HepG2 (cell line): Measurements from ENCODE around the gene LMBRD2. TPM values are rescaled to one million over a fixed set of nuclear protein-coding genes. Genes with fewer than 3 reads are reported as not detected.
A peak's percentile ranks its signal among the peaks of the same experiment; 100 is the strongest.

Experiments used
- BRCA1 ChIP-seq: sonication (generic); formaldehyde crosslinking; IDR thresholded peaks from 2 replicates; pipeline ENCODE4 v1.4.0; 2020; ENCODE audit warnings: missing genetic modification reagents
- BRF2 ChIP-seq: sonication (generic); formaldehyde crosslinking; IDR thresholded peaks from 2 replicates; pipeline ENCODE4 v1.8.1; 2022; ENCODE audit warnings: mild to moderate bottlenecking, missing genetic modification reagents
- CBFB ChIP-seq: sonication (generic); formaldehyde crosslinking; IDR thresholded peaks from 2 replicates; pipeline ENCODE4 v1.4.0; 2020; ENCODE audit warnings: missing genetic modification reagents
- CCAR2 ChIP-seq: fragments of 200-400 bp; formaldehyde crosslinking; optimal IDR thresholded peaks from 2 replicates; pipeline ENCODE3; 2018; ENCODE audit warnings: low read depth, mild to moderate bottlenecking, low read length, moderate library complexity
- CREM ChIP-seq, 2 experiments: sonication (generic) in 1 of 2; formaldehyde crosslinking in 1 of 2; IDR thresholded peaks; 2 replicates each; pipeline versions ENCODE4 v1.4.0 to v1.6.1; 2016 to 2020; ENCODE audit warnings: antibody characterized with exemption in 1 of 2, mild to moderate bottlenecking in 1 of 2, missing genetic modification reagents in 1 of 2
- ESRRA ChIP-seq: sonication (generic); formaldehyde crosslinking; IDR thresholded peaks from 2 replicates; pipeline ENCODE4 v1.5.1; 2020; ENCODE audit warnings: mild to moderate bottlenecking, low read depth, missing genetic modification reagents
- ETS1 ChIP-seq: sonication (generic); formaldehyde crosslinking; IDR thresholded peaks from 2 replicates; pipeline ENCODE4 v1.4.0; 2020; ENCODE audit warnings: missing genetic modification reagents
- GLI4 ChIP-seq: sonication (generic); formaldehyde crosslinking; IDR thresholded peaks from 2 replicates; pipeline ENCODE4 v1.5.1; 2020; ENCODE audit warnings: missing genetic modification reagents, mild to moderate bottlenecking, moderate library complexity, borderline replicate concordance
- MXD4 ChIP-seq: IDR thresholded peaks from 2 replicates; pipeline ENCODE4 v1.6.1; 2016; ENCODE audit warnings: mild to moderate bottlenecking, missing biosample characterization, missing genetic modification reagents
- SMYD3 ChIP-seq: sonication (generic); formaldehyde crosslinking; IDR thresholded peaks from 2 replicates; pipeline ENCODE4 v1.8.1; 2023; ENCODE audit warnings: mild to moderate bottlenecking, missing genetic modification reagents
- TSC22D2 ChIP-seq: sonication (generic); formaldehyde crosslinking; IDR thresholded peaks from 2 replicates; pipeline ENCODE4 v1.5.1; 2020; ENCODE audit warnings: missing genetic modification reagents, mild to moderate bottlenecking, borderline replicate concordance
- U2AF1 ChIP-seq: fragments of 200-400 bp; formaldehyde crosslinking; optimal IDR thresholded peaks from 2 replicates; pipeline ENCODE3; 2017; ENCODE audit warnings: mild to moderate bottlenecking, low read depth, low read length
- ZBTB38 ChIP-seq: sonication (generic); formaldehyde crosslinking; IDR thresholded peaks from 2 replicates; pipeline ENCODE4 v1.5.1; 2020; ENCODE audit warnings: mild to moderate bottlenecking, missing genetic modification reagents
- ZFP1 ChIP-seq: IDR thresholded peaks from 2 replicates; pipeline ENCODE4 v1.6.1; 2016
- ZFP36L1 ChIP-seq: sonication (generic); formaldehyde crosslinking; IDR thresholded peaks from 2 replicates; pipeline ENCODE4 v1.8.0; 2022; ENCODE audit warnings: mild to moderate bottlenecking, missing genetic modification reagents, moderate library complexity
- ZFYVE20 ChIP-seq: sonication (generic); formaldehyde crosslinking; IDR thresholded peaks from 2 replicates; pipeline ENCODE4 v1.8.0; 2023; ENCODE audit warnings: low read depth, mild to moderate bottlenecking, moderate library complexity, missing genetic modification reagents, borderline replicate concordance
- ZSCAN9 ChIP-seq: IDR thresholded peaks from 2 replicates; pipeline ENCODE4 v1.6.1; 2016; ENCODE audit warnings: borderline replicate concordance
- polyA plus RNA-seq, 8 experiments: library from polyadenylated mRNA; depleted of rRNA in 3 of 8; stranded (reverse) in 7 of 8; unstranded in 1 of 8; fragments of >200 nt; fragmentation: Illumina TruSeq in 4 of 8; extraction: Trizol in 4 of 8; gene quantifications; 2 replicates each; pipeline versions ENCODE4 v1.2.1 to v1.2.3, GENCODE V29; 2011 to 2016; ENCODE audit warnings: low read depth in 4 of 8, missing spikeins in 1 of 8, mixed read lengths in 1 of 8; ENCODE audit not compliant: insufficient read depth in 1 of 8
- total RNA-seq, 5 experiments: library from RNA; depleted of rRNA; stranded (reverse); fragments of >200 nt; fragmentation: Illumina TruSeq; extraction: Trizol; gene quantifications; 2 replicates each; pipeline ENCODE4 v1.2.3, GENCODE V29; 2016; ENCODE audit warnings: low read depth in 1 of 5
- TF ChIP-seq, protein P1 (sequence below): sonication (generic); formaldehyde crosslinking; IDR thresholded peaks from 2 replicates; pipeline ENCODE4 v1.4.0; 2020; ENCODE audit warnings: missing genetic modification reagents
- TF ChIP-seq, protein P2 (sequence below): sonication (generic); formaldehyde crosslinking; IDR thresholded peaks from 2 replicates; pipeline ENCODE4 v1.8.0; 2022; ENCODE audit warnings: mild to moderate bottlenecking, missing genetic modification reagents; ENCODE audit not compliant: insufficient replicate concordance

Gene LMBRD2
- total and polyA plus RNA-seq, 2 of the 13 experiments (the other 11 are each of a cell fraction or from before 2014, with no cell fraction given), result 2.0 to 4.7 TPM

- TF ChIP-seq, protein P1, sequence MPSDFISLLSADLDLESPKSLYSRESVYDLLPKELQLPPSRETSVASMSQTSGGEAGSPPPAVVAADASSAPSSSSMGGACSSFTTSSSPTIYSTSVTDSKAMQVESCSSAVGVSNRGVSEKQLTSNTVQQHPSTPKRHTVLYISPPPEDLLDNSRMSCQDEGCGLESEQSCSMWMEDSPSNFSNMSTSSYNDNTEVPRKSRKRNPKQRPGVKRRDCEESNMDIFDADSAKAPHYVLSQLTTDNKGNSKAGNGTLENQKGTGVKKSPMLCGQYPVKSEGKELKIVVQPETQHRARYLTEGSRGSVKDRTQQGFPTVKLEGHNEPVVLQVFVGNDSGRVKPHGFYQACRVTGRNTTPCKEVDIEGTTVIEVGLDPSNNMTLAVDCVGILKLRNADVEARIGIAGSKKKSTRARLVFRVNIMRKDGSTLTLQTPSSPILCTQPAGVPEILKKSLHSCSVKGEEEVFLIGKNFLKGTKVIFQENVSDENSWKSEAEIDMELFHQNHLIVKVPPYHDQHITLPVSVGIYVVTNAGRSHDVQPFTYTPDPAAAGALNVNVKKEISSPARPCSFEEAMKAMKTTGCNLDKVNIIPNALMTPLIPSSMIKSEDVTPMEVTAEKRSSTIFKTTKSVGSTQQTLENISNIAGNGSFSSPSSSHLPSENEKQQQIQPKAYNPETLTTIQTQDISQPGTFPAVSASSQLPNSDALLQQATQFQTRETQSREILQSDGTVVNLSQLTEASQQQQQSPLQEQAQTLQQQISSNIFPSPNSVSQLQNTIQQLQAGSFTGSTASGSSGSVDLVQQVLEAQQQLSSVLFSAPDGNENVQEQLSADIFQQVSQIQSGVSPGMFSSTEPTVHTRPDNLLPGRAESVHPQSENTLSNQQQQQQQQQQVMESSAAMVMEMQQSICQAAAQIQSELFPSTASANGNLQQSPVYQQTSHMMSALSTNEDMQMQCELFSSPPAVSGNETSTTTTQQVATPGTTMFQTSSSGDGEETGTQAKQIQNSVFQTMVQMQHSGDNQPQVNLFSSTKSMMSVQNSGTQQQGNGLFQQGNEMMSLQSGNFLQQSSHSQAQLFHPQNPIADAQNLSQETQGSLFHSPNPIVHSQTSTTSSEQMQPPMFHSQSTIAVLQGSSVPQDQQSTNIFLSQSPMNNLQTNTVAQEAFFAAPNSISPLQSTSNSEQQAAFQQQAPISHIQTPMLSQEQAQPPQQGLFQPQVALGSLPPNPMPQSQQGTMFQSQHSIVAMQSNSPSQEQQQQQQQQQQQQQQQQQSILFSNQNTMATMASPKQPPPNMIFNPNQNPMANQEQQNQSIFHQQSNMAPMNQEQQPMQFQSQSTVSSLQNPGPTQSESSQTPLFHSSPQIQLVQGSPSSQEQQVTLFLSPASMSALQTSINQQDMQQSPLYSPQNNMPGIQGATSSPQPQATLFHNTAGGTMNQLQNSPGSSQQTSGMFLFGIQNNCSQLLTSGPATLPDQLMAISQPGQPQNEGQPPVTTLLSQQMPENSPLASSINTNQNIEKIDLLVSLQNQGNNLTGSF (CRISPR knock-in tag), result no peak; the same call in 1 of the 2 replicates
- TF ChIP-seq ZBTB38 (CRISPR knock-in tag) (peak; percentile 74; the same call in 1 of the 2 replicates), CBFB (CRISPR knock-in tag) (peak; percentile 81), ETS1 (CRISPR knock-in tag) (no peak), ZSCAN9 (peak; percentile 63), MXD4 (CRISPR knock-in tag) (peak; percentile 55; the same call in 1 of the 2 replicates), ZFP1 (CRISPR knock-in tag) (0 out of 2 replicates have a peak, but pooled peaks have one; percentile 39), BRCA1 (CRISPR knock-in tag) (no peak), SMYD3 (CRISPR knock-in tag) (0 out of 2 replicates have a peak, but pooled peaks have one; percentile 48), GLI4 (CRISPR knock-in tag) (peak; percentile 81; the same call in 1 of the 2 replicates), TSC22D2 (CRISPR knock-in tag) (peak; percentile 52; the same call in 1 of the 2 replicates), CCAR2 (no peak), ZFYVE20 (no peak), U2AF1 (no peak), CREM (IDR thresholded peaks at IDR 0.05) (peak; percentile 88), CREM (CRISPR knock-in tag; IDR thresholded peaks at IDR 0.05) (no peak), BRF2 (CRISPR knock-in tag) (peak; percentile 53; the same call in 1 of the 2 replicates), ZFP36L1 (CRISPR knock-in tag) (0 out of 2 replicates have a peak, but pooled peaks have one; percentile 77), ESRRA (CRISPR knock-in tag) (no peak)
- TF ChIP-seq, protein P2, sequence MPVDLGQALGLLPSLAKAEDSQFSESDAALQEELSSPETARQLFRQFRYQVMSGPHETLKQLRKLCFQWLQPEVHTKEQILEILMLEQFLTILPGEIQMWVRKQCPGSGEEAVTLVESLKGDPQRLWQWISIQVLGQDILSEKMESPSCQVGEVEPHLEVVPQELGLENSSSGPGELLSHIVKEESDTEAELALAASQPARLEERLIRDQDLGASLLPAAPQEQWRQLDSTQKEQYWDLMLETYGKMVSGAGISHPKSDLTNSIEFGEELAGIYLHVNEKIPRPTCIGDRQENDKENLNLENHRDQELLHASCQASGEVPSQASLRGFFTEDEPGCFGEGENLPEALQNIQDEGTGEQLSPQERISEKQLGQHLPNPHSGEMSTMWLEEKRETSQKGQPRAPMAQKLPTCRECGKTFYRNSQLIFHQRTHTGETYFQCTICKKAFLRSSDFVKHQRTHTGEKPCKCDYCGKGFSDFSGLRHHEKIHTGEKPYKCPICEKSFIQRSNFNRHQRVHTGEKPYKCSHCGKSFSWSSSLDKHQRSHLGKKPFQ (CRISPR knock-in tag), result peak; percentile 54
These were observed at the start of gene LMBRD2, which contains the start of gene SKP2 (continued) for GRCh38 chr5:36151434-36152323.
